ENCODE results near the gene SPSB1.

DNA sequence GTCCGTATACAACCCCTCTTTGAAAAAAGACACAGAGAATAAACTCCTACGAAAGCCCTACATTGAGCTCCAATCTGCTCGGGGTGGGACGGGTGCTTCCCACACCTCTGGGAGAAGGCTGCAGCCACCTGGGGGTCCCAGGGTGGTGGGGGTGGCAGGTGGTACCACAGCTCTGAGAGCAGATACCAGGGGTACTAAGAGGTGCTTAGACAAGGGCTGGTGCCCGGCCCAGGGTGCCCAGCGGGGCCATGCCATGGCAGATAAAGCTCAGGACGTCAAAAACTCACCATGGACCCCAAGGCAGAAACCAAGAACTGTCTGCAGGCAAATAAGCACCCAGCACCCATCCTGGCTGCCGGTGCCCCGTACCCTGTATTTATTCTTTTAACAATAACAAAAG, 75.1 kb downstream of the SPSB1 start:
- no peak for TF ChIP-seq POLR2AphosphoS5 (IDR thresholded peaks at IDR 0.05)
- TF ChIP-seq, protein P1, sequence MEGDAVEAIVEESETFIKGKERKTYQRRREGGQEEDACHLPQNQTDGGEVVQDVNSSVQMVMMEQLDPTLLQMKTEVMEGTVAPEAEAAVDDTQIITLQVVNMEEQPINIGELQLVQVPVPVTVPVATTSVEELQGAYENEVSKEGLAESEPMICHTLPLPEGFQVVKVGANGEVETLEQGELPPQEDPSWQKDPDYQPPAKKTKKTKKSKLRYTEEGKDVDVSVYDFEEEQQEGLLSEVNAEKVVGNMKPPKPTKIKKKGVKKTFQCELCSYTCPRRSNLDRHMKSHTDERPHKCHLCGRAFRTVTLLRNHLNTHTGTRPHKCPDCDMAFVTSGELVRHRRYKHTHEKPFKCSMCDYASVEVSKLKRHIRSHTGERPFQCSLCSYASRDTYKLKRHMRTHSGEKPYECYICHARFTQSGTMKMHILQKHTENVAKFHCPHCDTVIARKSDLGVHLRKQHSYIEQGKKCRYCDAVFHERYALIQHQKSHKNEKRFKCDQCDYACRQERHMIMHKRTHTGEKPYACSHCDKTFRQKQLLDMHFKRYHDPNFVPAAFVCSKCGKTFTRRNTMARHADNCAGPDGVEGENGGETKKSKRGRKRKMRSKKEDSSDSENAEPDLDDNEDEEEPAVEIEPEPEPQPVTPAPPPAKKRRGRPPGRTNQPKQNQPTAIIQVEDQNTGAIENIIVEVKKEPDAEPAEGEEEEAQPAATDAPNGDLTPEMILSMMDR (IDR thresholded peaks at IDR 0.05), result no peak
- no peak for TF ChIP-seq POLR2A (IDR thresholded peaks at IDR 0.05)
